Measurements from ENCODE around the gene TRDN. TPM values are rescaled to one million over a fixed set of nuclear protein-coding genes. Genes with fewer than 3 reads are reported as not detected.

Gene TRDN
- total RNA-seq, 1 donor from 2014 or later = 0.34 TPM

GRCh38 chr6:123668063-123668462, 31.3 kb upstream of the TRDN start:
- DNase-seq (ENCODE audit: low spot score in 2 of 2, unreplicated experiment in 2 of 2) = no peak
- Mint-ChIP-seq H3K27me3 (ENCODE audit: low read depth) (no peaks in the 10 kb centered on the region), H3K9me3 (no peaks in the 10 kb centered on the region), H3K27ac (no peak overlapping the region), H3K36me3 (no peaks in the 10 kb centered on the region), H3K4me3 (no peak overlapping the region), H3K4me1 (peaks cover 2% of the 10 kb centered on the region)
- no peak for TF ChIP-seq CTCF (IDR thresholded peaks at IDR 0.05; ENCODE audit: unreplicated experiment)

GRCh38 chr6:123663436-123663835, 26.7 kb upstream of the TRDN start:
- no peaks in the 10 kb centered on the region for H3K9me3 Mint-ChIP-seq
- H3K27me3 Mint-ChIP-seq (ENCODE audit: low read depth) = no peaks in the 10 kb centered on the region
- no peak for DNase-seq (ENCODE audit: low spot score in 2 of 2, unreplicated experiment in 2 of 2)
- H3K36me3 Mint-ChIP-seq = no peaks in the 10 kb centered on the region
- no peak overlapping the region for H3K4me3 Mint-ChIP-seq
- peaks cover 6% of the 10 kb centered on the region for H3K4me1 Mint-ChIP-seq
- no peak overlapping the region for H3K27ac Mint-ChIP-seq
- TF ChIP-seq CTCF (IDR thresholded peaks at IDR 0.05; ENCODE audit: unreplicated experiment) = no peak

GRCh38 chr6:123662757-123663156, 26.0 kb upstream of the TRDN start:
- TF ChIP-seq CTCF (IDR thresholded peaks at IDR 0.05; ENCODE audit: unreplicated experiment) = no peak
- Mint-ChIP-seq H3K27ac (no peak overlapping the region), H3K36me3 (no peaks in the 10 kb centered on the region), H3K9me3 (no peaks in the 10 kb centered on the region), H3K4me1 (peaks cover 6% of the 10 kb centered on the region), H3K4me3 (no peak overlapping the region), H3K27me3 (ENCODE audit: low read depth) (no peaks in the 10 kb centered on the region)
- no peak for DNase-seq (ENCODE audit: low spot score in 2 of 2, unreplicated experiment in 2 of 2)

- Mint-ChIP-seq H3K27me3 (ENCODE audit: low read depth) (no peaks in the 10 kb centered on the region), H3K4me1 (peaks cover 6% of the 10 kb centered on the region), H3K9me3 (no peaks in the 10 kb centered on the region), H3K36me3 (no peaks in the 10 kb centered on the region), H3K4me3 (no peak overlapping the region), H3K27ac (no peak overlapping the region)
- no peak for DNase-seq (ENCODE audit: low spot score in 2 of 2, unreplicated experiment in 2 of 2)
- TF ChIP-seq CTCF (IDR thresholded peaks at IDR 0.05; ENCODE audit: unreplicated experiment) = no peak
Observed at GRCh38 chr6:123661105-123661891, 24.5 kb upstream of the TRDN start.

GRCh38 chr6:123659960-123660748, 23.4 kb upstream of the TRDN start:
- Mint-ChIP-seq H3K4me3 (no peak overlapping the region), H3K27ac (no peak overlapping the region), H3K36me3 (no peaks in the 10 kb centered on the region), H3K9me3 (no peaks in the 10 kb centered on the region), H3K4me1 (peaks cover 6% of the 10 kb centered on the region), H3K27me3 (ENCODE audit: low read depth) (no peaks in the 10 kb centered on the region)
- DNase-seq (ENCODE audit: low spot score in 2 of 2, unreplicated experiment in 2 of 2) = no peak
- TF ChIP-seq CTCF (IDR thresholded peaks at IDR 0.05; ENCODE audit: unreplicated experiment) = no peak
